22Rv1 (cell line): ENCODE measurements around the gene DDC.

Experiments used
- H3K27ac ChIP-seq: fragments of 450-650 bp; 2 replicates; pipeline ENCODE4 v1.5.1; 2017
- CTCF ChIP-seq: fragments of 450-650 bp; IDR thresholded peaks from 2 replicates; pipeline ENCODE4 v1.5.1; 2017; ENCODE audit warnings: mild to moderate bottlenecking
- ZFX ChIP-seq: fragments of 450-650 bp; IDR thresholded peaks from 2 replicates; pipeline ENCODE4 v1.6.1; 2017; ENCODE audit warnings: antibody characterized with exemption, borderline replicate concordance

DDC gene

GRCh38 chr7:50436133-50436806 lies 128.9 kb downstream of the DDC start:
- TF ChIP-seq CTCF (no peak), ZFX (no peak)
- no peak overlapping the region for H3K27ac ChIP-seq

DNA sequence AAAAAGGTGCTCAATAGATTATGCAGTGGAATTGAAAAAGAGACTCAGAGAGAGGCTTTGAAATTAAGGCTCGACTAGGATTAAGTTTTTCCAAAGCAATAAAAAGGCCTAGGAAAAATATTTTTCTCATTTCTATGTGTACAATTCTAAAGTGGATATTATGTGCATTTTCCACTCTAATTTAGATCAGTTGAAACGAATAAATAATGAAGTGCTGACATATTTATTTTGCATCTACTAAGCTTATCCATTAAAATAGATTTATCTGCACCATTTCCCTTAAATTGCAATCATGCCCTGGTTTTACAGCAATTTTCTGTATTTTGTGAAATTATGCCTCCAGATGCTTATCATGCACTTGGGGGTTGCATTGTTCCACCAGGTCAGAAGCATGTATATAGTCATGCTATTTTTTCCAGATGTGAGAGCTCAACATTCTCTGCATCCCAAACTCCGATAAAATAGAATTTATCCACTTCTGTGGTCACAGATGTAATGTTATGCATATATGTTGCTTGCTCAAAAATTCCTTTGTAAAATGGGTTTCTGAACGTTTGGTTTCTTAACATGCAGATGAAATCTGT lies 133.4 kb downstream of the DDC start:
- TF ChIP-seq CTCF, result no peak
- no peak for TF ChIP-seq ZFX
- H3K27ac ChIP-seq, result no peak overlapping the region

- no peak overlapping the region for H3K27ac ChIP-seq
- no peak for TF ChIP-seq ZFX
- no peak for TF ChIP-seq CTCF
Observed at GRCh38 chr7:50431316-50431715, 133.9 kb downstream of the DDC start.

DNA sequence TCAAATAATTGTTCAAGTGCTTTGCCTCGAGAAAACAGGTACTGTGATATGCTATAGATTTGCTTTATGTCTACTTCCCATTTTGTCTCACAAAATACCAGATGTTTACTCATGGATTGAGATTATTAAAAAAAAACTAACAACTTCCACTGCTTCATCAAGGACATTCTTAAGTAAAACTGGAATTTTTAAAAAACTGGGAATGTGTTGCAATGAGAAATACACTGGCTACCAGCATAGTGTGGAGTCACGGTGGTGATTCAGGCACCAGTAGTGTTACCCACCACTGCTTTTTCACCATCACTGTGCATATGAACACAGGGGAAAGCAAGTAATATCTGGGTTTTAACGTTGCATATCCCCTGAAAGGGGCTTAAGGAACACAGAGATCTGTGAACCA lies 136.3 kb downstream of the DDC start:
- no peak overlapping the region for H3K27ac ChIP-seq
- TF ChIP-seq CTCF (no peak), ZFX (no peak)

GRCh38 chr7:50427518-50427917 lies 137.7 kb downstream of the DDC start:
- TF ChIP-seq CTCF (no peak), ZFX (no peak)

DNA sequence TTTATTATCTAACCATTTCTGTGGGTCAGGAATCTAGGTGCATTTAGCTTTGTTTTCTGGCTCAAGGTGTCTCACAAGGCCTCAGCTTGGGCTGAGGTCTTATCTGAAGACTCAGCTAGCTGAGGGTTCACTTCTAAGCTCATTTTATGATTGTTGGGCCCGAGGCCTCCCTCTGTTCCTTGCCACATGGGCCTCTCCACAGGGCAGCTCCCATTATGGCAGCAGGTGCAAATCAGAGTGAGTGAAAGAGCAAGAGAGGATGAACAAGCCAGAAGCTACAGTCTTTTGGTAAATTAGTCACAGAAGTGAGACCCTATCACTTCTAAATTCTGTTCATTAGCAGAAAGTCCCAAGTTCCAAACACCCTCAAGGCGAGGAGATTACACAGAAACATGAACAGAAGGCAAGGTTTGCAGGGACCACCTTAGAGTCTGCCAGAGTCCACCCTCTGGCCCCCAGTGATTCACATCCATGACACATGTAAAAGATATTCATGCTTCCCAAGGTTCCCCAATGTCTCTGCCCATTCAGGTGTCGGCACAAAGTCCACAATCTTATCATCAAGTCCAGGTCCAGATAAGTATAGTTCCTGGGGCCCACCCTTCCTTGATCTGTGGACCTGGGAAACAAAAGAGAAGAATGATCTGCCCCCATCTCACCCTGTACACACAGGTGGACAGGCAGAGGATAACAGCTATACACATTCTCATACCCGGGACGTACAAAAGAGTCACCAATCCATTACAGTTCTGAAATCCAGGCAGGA lies 138.7 kb downstream of the DDC start:
- TF ChIP-seq CTCF (no peak), ZFX (no peak)
- H3K27ac ChIP-seq, result no peak overlapping the region

More at GRCh38 chr7:50427518-50427917, 137.7 kb downstream of the DDC start:
- H3K27ac ChIP-seq, result no peak overlapping the region

DNA sequence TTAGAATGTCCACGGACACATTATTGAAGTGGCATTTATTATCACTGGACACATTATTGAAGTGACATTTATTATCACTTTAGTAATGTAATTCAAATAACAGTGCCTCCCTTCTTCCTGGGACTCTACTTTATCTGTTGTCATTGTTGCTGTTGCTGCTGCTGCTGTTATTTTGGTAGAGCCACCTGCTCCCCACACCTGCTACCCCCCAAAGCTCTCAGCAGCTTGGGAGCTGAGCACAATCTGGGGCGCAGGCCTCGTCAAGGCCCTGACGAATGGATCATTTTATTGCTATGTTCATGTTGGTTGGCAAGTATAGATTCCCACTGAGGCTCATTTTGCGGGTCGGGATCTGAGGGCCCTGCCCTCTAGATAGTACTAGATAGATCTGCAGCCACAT lies 139.9 kb downstream of the DDC start:
- no peak for TF ChIP-seq CTCF
- TF ChIP-seq ZFX, result no peak
- H3K27ac ChIP-seq, result no peak overlapping the region
